HG03175 (cell line): ENCODE results near the gene STK36.

Experiments
- ATAC-seq: cut with Tn5 transposase; IDR thresholded peaks from one replicate; pipeline ENCODE4 v1.9.1; 2021; ENCODE audit warnings: mild to moderate bottlenecking, moderate library complexity; ENCODE audit not compliant: unreplicated experiment

STK36 gene

GRCh38 chr2:218671654-218672566, at the start of gene STK36, which contains the start of gene RNF25:
Gene STK36, plus strand, starts transcription at chr2:218672086. Its CDS starts 744 bp downstream, at chr2:218672830.
Gene RNF25, minus strand, starts transcription at chr2:218672002. Its CDS starts 32 bp downstream, at chr2:218671970.
- ATAC-seq: peak; percentile 98

GRCh38 chr2:218622606-218623365, 49.1 kb upstream of the STK36 start:
- ATAC-seq: no peak

- no peak for ATAC-seq
These were observed 48.5 kb upstream of the STK36 start for GRCh38 chr2:218623366-218623705.

GRCh38 chr2:218626369-218626768, 45.5 kb upstream of the STK36 start:
- ATAC-seq: no peak

- no peak for ATAC-seq
These were observed 43.9 kb upstream of the STK36 start for GRCh38 chr2:218627939-218628338.

GRCh38 chr2:218631837-218632236, 40.0 kb upstream of the STK36 start:
- ATAC-seq: no peak

- ATAC-seq: no peak
These were observed 36.2 kb upstream of the STK36 start for GRCh38 chr2:218635719-218636118.

- ATAC-seq: no peak
These were observed 33.5 kb upstream of the STK36 start for GRCh38 chr2:218638372-218638771.

GRCh38 chr2:218642121-218642656, 29.7 kb upstream of the STK36 start:
- ATAC-seq: no peak

- ATAC-seq: no peak
These were observed 29.1 kb upstream of the STK36 start for GRCh38 chr2:218642786-218643185.

GRCh38 chr2:218643751-218644310, 28.1 kb upstream of the STK36 start:
- ATAC-seq: no peak

- no peak for ATAC-seq
These were observed 27.2 kb upstream of the STK36 start for GRCh38 chr2:218644721-218645120.

- ATAC-seq: no peak
These were observed 26.8 kb upstream of the STK36 start for GRCh38 chr2:218645126-218645525.

- ATAC-seq: no peak
These were observed 23.6 kb upstream of the STK36 start for GRCh38 chr2:218648088-218648786.

- no peak for ATAC-seq
These were observed 23.1 kb upstream of the STK36 start for GRCh38 chr2:218648787-218649100.

GRCh38 chr2:218655751-218656150, 16.1 kb upstream of the STK36 start:
- ATAC-seq: no peak

GRCh38 chr2:218658671-218659257, 13.1 kb upstream of the STK36 start:
- peak; percentile 45 for ATAC-seq

GRCh38 chr2:218659258-218659987, 12.5 kb upstream of the STK36 start, which contains the start of the genes BCS1L and ZNF142:
Gene BCS1L, plus strand, starts transcription at chr2:218659683. Its CDS starts 1,305 bp downstream, at chr2:218660988.
Gene ZNF142, minus strand, starts transcription at chr2:218659623. Its CDS starts 3,194 bp downstream, at chr2:218656429.
- ATAC-seq: peak; percentile 96

- ATAC-seq: no peak
These were observed 11.9 kb upstream of the STK36 start for GRCh38 chr2:218659988-218660358.

- ATAC-seq: no peak
These were observed 9.5 kb upstream of the STK36 start for GRCh38 chr2:218662377-218662776.
